ENCODE measurements around the gene MBP.

GRCh38 chr18:77023102-77023782 is 109.3 kb downstream of the MBP start:
- TF ChIP-seq POLR2AphosphoS5 (IDR thresholded peaks at IDR 0.05; ENCODE audit: low read depth) (no peak), CTCF (IDR thresholded peaks at IDR 0.05; ENCODE audit: insufficient read depth, low read length) (no peak), REST (IDR thresholded peaks at IDR 0.05; ENCODE audit: insufficient replicate concordance, low read depth) (no peak), GABPA (IDR thresholded peaks at IDR 0.05; ENCODE audit: low read depth) (no peak), SPI1 (IDR thresholded peaks at IDR 0.05; ENCODE audit: borderline replicate concordance, low read depth) (no peak)

Data from HL-60 (cell line).